Ectodermal cell (in vitro differentiated cells): ENCODE data around the gene NUP62CL.

Experiments
- H3K27ac ChIP-seq: 2 replicates; pipeline ENCODE4 v1.7.0; 2013; ENCODE audit warnings: mild to moderate bottlenecking, low read depth, low read length; ENCODE audit not compliant: insufficient read depth, poor library complexity, severe bottlenecking
- H3K27me3 ChIP-seq: 2 replicates; pipeline ENCODE4 v1.7.0; 2013; ENCODE audit warnings: mild to moderate bottlenecking, low read length; ENCODE audit not compliant: insufficient read depth, control insufficient read depth, poor library complexity, severe bottlenecking
- H3K36me3 ChIP-seq: one replicate; pipeline ENCODE4 v1.7.0; 2013; ENCODE audit warnings: low read length; ENCODE audit not compliant: control insufficient read depth, insufficient read depth
- H3K4me1 ChIP-seq: one replicate; pipeline ENCODE4 v1.7.0; 2013; ENCODE audit warnings: low read length; ENCODE audit not compliant: control insufficient read depth, insufficient read depth
- H3K4me3 ChIP-seq: 2 replicates; pipeline ENCODE4 v1.7.0; 2013; ENCODE audit warnings: low read depth, low read length, control low read depth; ENCODE audit not compliant: insufficient read depth
- H3K9me3 ChIP-seq: 2 replicates; pipeline ENCODE4 v1.7.0; 2013; ENCODE audit warnings: mild to moderate bottlenecking, low read length, moderate library complexity; ENCODE audit not compliant: control insufficient read depth
- WGBS, 2 experiments: methylation state at CpG; one replicate each; pipeline ENCODE4 v1.1.7; 2013; ENCODE audit warnings: missing lambda C conversion rate in 2 of 2; 5-methylcytosine and 5-hydroxymethylcytosine counted together

The NUP62CL gene

DNA sequence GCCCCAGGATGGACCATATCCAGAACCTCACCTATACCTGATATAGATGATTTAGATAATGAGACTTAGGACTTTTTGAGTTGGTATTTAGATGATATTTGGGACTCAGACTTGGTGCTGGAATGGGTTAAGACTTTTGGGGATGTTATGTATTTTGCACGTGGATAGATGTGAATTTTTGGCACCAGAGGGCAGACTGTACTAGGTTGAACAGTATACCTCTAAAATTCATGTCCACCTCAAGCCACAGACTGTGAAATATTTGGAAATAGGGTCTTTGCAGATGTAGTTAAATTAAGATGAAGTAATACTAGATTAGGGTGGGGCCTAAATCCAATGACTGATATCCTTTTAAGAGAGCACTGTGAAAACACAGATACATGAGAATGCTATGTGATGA, 103.3 kb downstream of the NUP62CL start:
- H3K9me3 ChIP-seq = no peaks in the 10 kb centered on the region
- H3K27ac ChIP-seq = no peak overlapping the region
- H3K36me3 ChIP-seq = no peaks in the 10 kb centered on the region
- no peaks in the 10 kb centered on the region for H3K4me1 ChIP-seq
- no peaks in the 10 kb centered on the region for H3K27me3 ChIP-seq
- 80% methylated on average over 1 of the region's 1 CpG; no CpG with 5 or more reads in 1 of the 2 experiments for WGBS, 2 experiments
- no peak overlapping the region for H3K4me3 ChIP-seq

GRCh38 chrX:107076158-107076557, 130.1 kb downstream of the NUP62CL start:
- Histone ChIP-seq H3K27ac (no peak overlapping the region), H3K36me3 (peaks cover 9% of the 10 kb centered on the region), H3K9me3 (peaks cover 2% of the 10 kb centered on the region), H3K4me3 (no peak overlapping the region), H3K27me3 (no peaks in the 10 kb centered on the region), H3K4me1 (no peaks in the 10 kb centered on the region)
- 73 to 90% methylated on average over 2 of the region's 6 CpGs for WGBS, 2 experiments
